Keratinocyte (primary cell): ENCODE measurements around the gene MLNR. TPM values are rescaled to one million over a fixed set of nuclear protein-coding genes. Genes with fewer than 3 reads are reported as not detected.

ENCODE experiments used
- DNase-seq: peaks from one replicate; pipeline ENCODE4 v3.0.0-alpha.2; 2011; ENCODE audit warnings: low read depth, missing footprints, low spot score
- FAIRE-seq: peaks from 2 replicates; lab custom pipeline; 2011; peaks lifted over from hg19 to GRCh38; lab: Jason Lieb, UNC
- H2AFZ ChIP-seq: 2 replicates; pipeline ENCODE4 v1.6.0; 2012; ENCODE audit warnings: low read length, control low read depth, inconsistent platforms; ENCODE audit not compliant: control insufficient read depth
- H3K27ac ChIP-seq: 2 replicates; pipeline ENCODE4 v1.5.1; 2011; ENCODE audit warnings: low read length; ENCODE audit not compliant: control insufficient read depth, insufficient read depth
- H3K27me3 ChIP-seq: 3 replicates; pipeline ENCODE4 v1.6.0; 2011; ENCODE audit warnings: low read length; ENCODE audit not compliant: control insufficient read depth, insufficient read depth; ENCODE audit errors: extremely low read depth
- H3K36me3 ChIP-seq, 2 experiments: 2 replicates in 1 of 2; 3 replicates in 1 of 2; pipeline ENCODE4 v1.5.1; 2011; ENCODE audit warnings: low read length in 2 of 2, mild to moderate bottlenecking in 1 of 2; ENCODE audit not compliant: control insufficient read depth in 2 of 2, insufficient read depth in 2 of 2; ENCODE audit errors: extremely low read depth in 1 of 2
- H3K4me1 ChIP-seq: 3 replicates; pipeline ENCODE4 v1.5.1; 2011; ENCODE audit warnings: low read length; ENCODE audit not compliant: control insufficient read depth, insufficient read depth; ENCODE audit errors: extremely low read depth
- H3K4me2 ChIP-seq: 3 replicates; pipeline ENCODE4 v1.6.0; 2011; ENCODE audit warnings: low read depth, low read length; ENCODE audit not compliant: control insufficient read depth, insufficient read depth; ENCODE audit errors: extremely low read depth
- H3K4me3 ChIP-seq, 3 experiments: fragments of 200-600 bp in 1 of 3; sonication (generic) in 1 of 3; 2 replicates in 2 of 3; 3 replicates in 1 of 3; pipeline ENCODE4 v1.5.1; 2011 to 2016; ENCODE audit warnings: low read length in 3 of 3, mild to moderate bottlenecking in 3 of 3, control low read depth in 2 of 3, inconsistent platforms in 1 of 3, low read depth in 1 of 3, mixed read lengths in 1 of 3, mixed run types in 1 of 3, moderate library complexity in 1 of 3; ENCODE audit not compliant: control insufficient read depth in 2 of 3, insufficient read depth in 2 of 3; ENCODE audit errors: extremely low read depth in 1 of 3
- H3K79me2 ChIP-seq: 2 replicates; pipeline ENCODE4 v1.6.0; 2012; ENCODE audit warnings: low read length; ENCODE audit not compliant: control insufficient read depth, insufficient read depth
- H3K9ac ChIP-seq: 3 replicates; pipeline ENCODE4 v1.6.0; 2011; ENCODE audit warnings: low read length; ENCODE audit not compliant: control insufficient read depth, insufficient read depth; ENCODE audit errors: extremely low read depth
- H3K9me1 ChIP-seq: 3 replicates; pipeline ENCODE4 v1.6.0; 2011; ENCODE audit warnings: low read length; ENCODE audit not compliant: control insufficient read depth, insufficient read depth; ENCODE audit errors: extremely low read depth
- H3K9me3 ChIP-seq: 2 replicates; pipeline ENCODE4 v1.5.1; 2012; ENCODE audit warnings: low read depth, low read length; ENCODE audit not compliant: control insufficient read depth
- H4K20me1 ChIP-seq: 3 replicates; pipeline ENCODE4 v1.6.0; 2011; ENCODE audit warnings: low read length; ENCODE audit not compliant: control insufficient read depth, insufficient read depth; ENCODE audit errors: extremely low read depth
- EZH2 ChIP-seq: IDR thresholded peaks from one replicate; pipeline ENCODE4 v1.6.1; 2012; ENCODE audit warnings: inconsistent platforms, mild to moderate bottlenecking, low read length, moderate library complexity
- dilution Hi-C: fragments of 300-500 bp; cut with MboI; formaldehyde crosslinking; loops from one replicate; pipeline ENCODE4 v1.7.0; 2020; ENCODE audit warnings: low sequenced_read_pairs; ENCODE audit not compliant: extremely low pct_ligation_motif_present
- polyA plus RNA-seq, 5 experiments: library from polyadenylated mRNA; depleted of rRNA in 3 of 5; stranded (reverse) in 3 of 5; stranded (forward) in 1 of 5; unstranded in 1 of 5; fragments of >200 nt; gene quantifications; 1 replicate in 1 of 5; 2 replicates in 3 of 5; 3 replicates in 1 of 5; pipeline versions ENCODE4 v1.2.1 to v1.2.3, GENCODE V29; 2011 to 2012; ENCODE audit warnings: missing spikeins in 2 of 5, low read depth in 1 of 5, low replicate concordance in 1 of 5
- TF ChIP-seq, protein P1 (sequence below), 3 experiments: IDR thresholded peaks in 1 of 3; conservative IDR thresholded peaks in 1 of 3; optimal IDR thresholded peaks in 1 of 3; 2 replicates in 2 of 3; 3 replicates in 1 of 3; pipeline versions ENCODE3 to v1.5.1; 2011; ENCODE audit warnings: low read length in 3 of 3, mild to moderate bottlenecking in 3 of 3, moderate library complexity in 2 of 3, control low read depth in 1 of 3, inconsistent platforms in 1 of 3; ENCODE audit not compliant: insufficient read depth in 2 of 3; ENCODE audit errors: extremely low read depth in 1 of 3

MLNR gene
- polyA plus RNA-seq, 1 donor (not counting 4 experiments of a cell fraction or from before 2014, with no cell fraction given), result not detected

GRCh38 chr13:49183672-49184325, 36.3 kb upstream of the MLNR start:
- no peak for FAIRE-seq
- H3K36me3 ChIP-seq, result peaks cover 11% of the 10 kb centered on the region in 2 experiments
- no peak overlapping the region for H3K4me2 ChIP-seq
- no peak overlapping the region for H3K27ac ChIP-seq
- no peaks in the 10 kb centered on the region for H4K20me1 ChIP-seq
- no peak for TF ChIP-seq EZH2
- TF ChIP-seq, protein P1, sequence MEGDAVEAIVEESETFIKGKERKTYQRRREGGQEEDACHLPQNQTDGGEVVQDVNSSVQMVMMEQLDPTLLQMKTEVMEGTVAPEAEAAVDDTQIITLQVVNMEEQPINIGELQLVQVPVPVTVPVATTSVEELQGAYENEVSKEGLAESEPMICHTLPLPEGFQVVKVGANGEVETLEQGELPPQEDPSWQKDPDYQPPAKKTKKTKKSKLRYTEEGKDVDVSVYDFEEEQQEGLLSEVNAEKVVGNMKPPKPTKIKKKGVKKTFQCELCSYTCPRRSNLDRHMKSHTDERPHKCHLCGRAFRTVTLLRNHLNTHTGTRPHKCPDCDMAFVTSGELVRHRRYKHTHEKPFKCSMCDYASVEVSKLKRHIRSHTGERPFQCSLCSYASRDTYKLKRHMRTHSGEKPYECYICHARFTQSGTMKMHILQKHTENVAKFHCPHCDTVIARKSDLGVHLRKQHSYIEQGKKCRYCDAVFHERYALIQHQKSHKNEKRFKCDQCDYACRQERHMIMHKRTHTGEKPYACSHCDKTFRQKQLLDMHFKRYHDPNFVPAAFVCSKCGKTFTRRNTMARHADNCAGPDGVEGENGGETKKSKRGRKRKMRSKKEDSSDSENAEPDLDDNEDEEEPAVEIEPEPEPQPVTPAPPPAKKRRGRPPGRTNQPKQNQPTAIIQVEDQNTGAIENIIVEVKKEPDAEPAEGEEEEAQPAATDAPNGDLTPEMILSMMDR (optimal IDR thresholded peaks at IDR 0.05 in 1 of 3, IDR thresholded peaks at IDR 0.05 in 1 of 3, conservative IDR thresholded peaks at IDR 0.05 in 1 of 3; ENCODE audit: extremely low read depth in 1 of 3, insufficient read depth in 2 of 3, low read length in 3 of 3), result no peak
- H3K9me3 ChIP-seq, result no peaks in the 10 kb centered on the region
- H3K9ac ChIP-seq, result no peak overlapping the region
- no peaks in the 10 kb centered on the region for H3K9me1 ChIP-seq
- H3K4me3 ChIP-seq, result no peak overlapping the region
- dilution Hi-C loops, result no loop called here
- H3K27me3 ChIP-seq, result no peaks in the 10 kb centered on the region
- H3K79me2 ChIP-seq, result no peaks in the 10 kb centered on the region
- no peak for DNase-seq
- H2AFZ ChIP-seq, result no peak overlapping the region
- H3K4me1 ChIP-seq, result no peaks in the 10 kb centered on the region

DNA sequence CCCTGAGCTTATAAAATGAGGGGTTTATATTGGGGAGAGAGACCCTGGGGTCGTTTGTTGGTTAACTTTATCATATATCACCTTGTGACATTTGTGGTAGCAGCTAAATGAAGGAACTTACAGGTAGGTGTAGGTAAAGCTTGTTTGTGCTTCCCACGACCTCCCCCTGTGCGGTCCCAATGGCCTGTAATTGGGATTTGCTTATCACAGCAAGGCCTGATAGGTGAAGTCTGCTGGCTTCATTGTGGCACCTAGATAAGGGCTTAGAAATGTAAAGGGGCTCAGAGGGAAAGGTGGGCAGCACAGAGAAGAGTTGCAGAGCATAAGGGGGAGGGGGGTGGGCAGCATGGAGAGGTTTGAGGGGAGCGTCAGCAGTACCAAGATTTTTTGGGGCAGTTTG, 35.5 kb upstream of the MLNR start:
- TF ChIP-seq, protein P1 (optimal IDR thresholded peaks at IDR 0.05 in 1 of 3, IDR thresholded peaks at IDR 0.05 in 1 of 3, conservative IDR thresholded peaks at IDR 0.05 in 1 of 3; ENCODE audit: extremely low read depth in 1 of 3, insufficient read depth in 2 of 3, low read length in 3 of 3), result no peak
- no peak for TF ChIP-seq EZH2
- Histone ChIP-seq H2AFZ (no peak overlapping the region), H3K27ac (no peak overlapping the region), H3K9me3 (no peaks in the 10 kb centered on the region), H3K9ac (no peak overlapping the region), H3K79me2 (no peaks in the 10 kb centered on the region), H3K9me1 (no peaks in the 10 kb centered on the region), H3K27me3 (no peaks in the 10 kb centered on the region), H3K4me1 (no peaks in the 10 kb centered on the region), H3K4me2 (no peak overlapping the region), H4K20me1 (no peaks in the 10 kb centered on the region), H3K4me3 (no peak overlapping the region), H3K36me3 (peaks cover 11% of the 10 kb centered on the region in 2 experiments)
- dilution Hi-C loops, result no loop called here
- FAIRE-seq, result no peak
- no peak for DNase-seq
